OCI-LY1 (cell line): ENCODE measurements around the gene SH3D19.

Experiments
- EZH2 ChIP-seq: fragments of 200-600 bp; sonication (generic), shearing (Covaris generic); IDR thresholded peaks from 2 replicates; pipeline ENCODE4 v1.8.0; 2017; ENCODE audit warnings: borderline replicate concordance, mixed run types, mild to moderate bottlenecking, antibody characterized with exemption, low read length, moderate library complexity, mixed read lengths
- TF ChIP-seq, protein P1 (sequence below): fragments of 200-600 bp; sonication (generic), shearing (Covaris generic); IDR thresholded peaks from 2 replicates; pipeline ENCODE4 v1.5.1; 2017; ENCODE audit warnings: mild to moderate bottlenecking, antibody characterized with exemption, low read length, moderate library complexity, mixed read lengths

DNA sequence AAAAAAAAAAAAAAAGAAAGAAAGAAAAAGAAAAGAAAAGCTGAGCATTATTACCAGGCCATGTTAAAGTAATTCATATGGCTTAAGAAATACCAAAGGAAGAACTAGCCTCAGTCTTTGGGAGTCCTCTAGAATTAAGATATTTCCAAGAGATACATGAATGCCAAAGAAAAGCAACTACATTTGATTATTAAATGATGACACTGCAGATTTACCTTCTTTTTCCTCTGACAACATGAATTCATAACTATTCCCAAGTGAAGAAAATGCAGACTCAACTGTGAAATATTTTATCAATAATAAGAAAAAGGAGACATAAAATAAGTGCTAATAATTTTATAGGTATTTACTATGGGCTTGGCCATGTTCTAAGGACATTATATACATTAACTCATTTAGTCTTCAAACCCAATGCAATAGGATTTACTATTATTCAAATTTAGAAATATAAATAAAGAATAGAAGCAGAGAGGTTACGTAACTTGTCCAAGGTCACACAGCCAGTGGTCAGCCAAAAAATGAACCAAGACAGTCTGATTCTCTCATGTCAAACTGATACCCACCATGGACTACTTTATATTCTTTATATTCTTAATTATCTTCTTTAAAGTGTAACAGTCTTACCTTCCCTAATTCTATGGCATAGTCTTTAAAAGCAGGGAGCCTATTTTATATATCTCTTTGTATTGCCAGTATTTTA lies 6.9 kb downstream of the SH3D19 start:
- TF ChIP-seq, protein P1, sequence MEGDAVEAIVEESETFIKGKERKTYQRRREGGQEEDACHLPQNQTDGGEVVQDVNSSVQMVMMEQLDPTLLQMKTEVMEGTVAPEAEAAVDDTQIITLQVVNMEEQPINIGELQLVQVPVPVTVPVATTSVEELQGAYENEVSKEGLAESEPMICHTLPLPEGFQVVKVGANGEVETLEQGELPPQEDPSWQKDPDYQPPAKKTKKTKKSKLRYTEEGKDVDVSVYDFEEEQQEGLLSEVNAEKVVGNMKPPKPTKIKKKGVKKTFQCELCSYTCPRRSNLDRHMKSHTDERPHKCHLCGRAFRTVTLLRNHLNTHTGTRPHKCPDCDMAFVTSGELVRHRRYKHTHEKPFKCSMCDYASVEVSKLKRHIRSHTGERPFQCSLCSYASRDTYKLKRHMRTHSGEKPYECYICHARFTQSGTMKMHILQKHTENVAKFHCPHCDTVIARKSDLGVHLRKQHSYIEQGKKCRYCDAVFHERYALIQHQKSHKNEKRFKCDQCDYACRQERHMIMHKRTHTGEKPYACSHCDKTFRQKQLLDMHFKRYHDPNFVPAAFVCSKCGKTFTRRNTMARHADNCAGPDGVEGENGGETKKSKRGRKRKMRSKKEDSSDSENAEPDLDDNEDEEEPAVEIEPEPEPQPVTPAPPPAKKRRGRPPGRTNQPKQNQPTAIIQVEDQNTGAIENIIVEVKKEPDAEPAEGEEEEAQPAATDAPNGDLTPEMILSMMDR: no peak
- TF ChIP-seq EZH2: no peak
